B cell (primary cell): ENCODE data around the gene RPL6. TPM values are rescaled to one million over a fixed set of nuclear protein-coding genes. Genes with fewer than 3 reads are reported as not detected.

Experiments used
- ATAC-seq: fragments of 200-7000 bp; cut with Tn5 transposase; one replicate; pipeline ENCODE4 v1.10.0; 2021; ENCODE audit warnings: low read depth, mild to moderate bottlenecking, moderate number of reproducible peaks, moderate library complexity
- CTCF ChIA-PET: fragments of 350-600 bp; sonication (Branson Sonifier 250); formaldehyde crosslinking; loops from one replicate; lab custom pipeline; 2021; ENCODE audit warnings: antibody characterized with exemption, inconsistent platforms; lab: Charles Lee
- POLR2A ChIA-PET: fragments of 350-600 bp; sonication (Branson Sonifier 250); formaldehyde crosslinking; loops from one replicate; lab custom pipeline; 2021; ENCODE audit warnings: antibody characterized with exemption; lab: Charles Lee
- DNase-seq: peaks from one replicate; pipeline ENCODE4 v3.0.0; 2013
- H2AFZ ChIP-seq: 2 replicates; pipeline ENCODE4 v1.6.1; 2012; ENCODE audit warnings: mild to moderate bottlenecking, low read depth, low read length; ENCODE audit not compliant: insufficient read depth, poor library complexity, severe bottlenecking
- H3K27ac ChIP-seq, 2 donors: 1 replicate in 1 of 2; 2 replicates in 1 of 2; pipeline ENCODE4 v1.5.1; 2012 to 2013; ENCODE audit warnings: low read length in 2 of 2, mild to moderate bottlenecking in 2 of 2, moderate library complexity in 1 of 2
- H3K27me3 ChIP-seq, 4 experiments: fragments of 200-600 bp in 1 of 4; sonication (generic) in 1 of 4; replicated peaks in 1 of 4; 1 replicate in 2 of 4; 2 replicates in 2 of 4; pipeline versions ENCODE4 v1.6.1 to v1.7.0; 2013 to 2016; ENCODE audit warnings: low read length in 3 of 4, mild to moderate bottlenecking in 2 of 4, mixed read lengths in 1 of 4, moderate library complexity in 1 of 4; ENCODE audit not compliant: insufficient read depth in 4 of 4, control insufficient read depth in 3 of 4; ENCODE audit errors: control extremely low read depth in 1 of 4
- H3K36me3 ChIP-seq, 2 experiments: replicated peaks in 1 of 2; 1 replicate in 1 of 2; 2 replicates in 1 of 2; pipeline versions ENCODE4 v1.6.1 to v1.7.1; 2013; ENCODE audit warnings: low read length in 1 of 2; ENCODE audit not compliant: insufficient read depth in 2 of 2, control insufficient read depth in 1 of 2; ENCODE audit errors: control extremely low read depth in 1 of 2, extremely low read depth in 1 of 2
- H3K4me1 ChIP-seq, 2 donors: fragments of 200-600 bp in 1 of 2; sonication (generic) in 1 of 2; 1 replicate in 1 of 2; 2 replicates in 1 of 2; pipeline versions ENCODE4 v1.5.1 to v1.6.1; 2013 to 2017; ENCODE audit warnings: low read length in 2 of 2; ENCODE audit not compliant: control insufficient read depth in 2 of 2, insufficient read depth in 2 of 2
- H3K4me2 ChIP-seq: replicated peaks from 2 replicates; pipeline ENCODE3; 2012; ENCODE audit warnings: mild to moderate bottlenecking, low read depth, low read length; ENCODE audit not compliant: poor library complexity, severe bottlenecking
- H3K4me3 ChIP-seq, 5 experiments: fragments of 200-600 bp in 1 of 5; sonication (generic) in 1 of 5; 1 replicate in 3 of 5; 2 replicates in 2 of 5; pipeline versions ENCODE4 v1.5.1 to v1.7.0; 2011 to 2016; ENCODE audit warnings: low read length in 4 of 5, mild to moderate bottlenecking in 4 of 5, low read depth in 2 of 5, control low read depth in 1 of 5, moderate library complexity in 1 of 5; ENCODE audit not compliant: insufficient read depth in 1 of 5; ENCODE audit errors: control extremely low read depth in 1 of 5, extremely low read depth in 1 of 5
- H3K79me2 ChIP-seq: fragments of 200-600 bp; sonication (generic); one replicate; pipeline ENCODE4 v1.6.0; 2016; ENCODE audit warnings: low read length; ENCODE audit not compliant: control insufficient read depth, insufficient read depth
- H3K9ac ChIP-seq: fragments of 200-600 bp; sonication (generic); 2 replicates; pipeline ENCODE4 v1.6.1; 2017; ENCODE audit warnings: mild to moderate bottlenecking, low read length, moderate library complexity
- H3K9me3 ChIP-seq, 3 donors: one replicate each; pipeline versions ENCODE4 v1.6.1 to v1.7.1; 2013; ENCODE audit warnings: low read length in 2 of 3; ENCODE audit not compliant: control insufficient read depth in 2 of 3, insufficient read depth in 1 of 3; ENCODE audit errors: control extremely low read depth in 1 of 3
- H4K20me1 ChIP-seq: 2 replicates; pipeline ENCODE4 v1.6.0; 2012; ENCODE audit warnings: mild to moderate bottlenecking, low read length; ENCODE audit not compliant: insufficient read depth, control insufficient read depth, poor library complexity, severe bottlenecking
- H3K27ac Mint-ChIP-seq: one replicate; pipeline ENCODE4 v1.8.0; 2021; ENCODE audit warnings: mixed read lengths
- H3K27me3 Mint-ChIP-seq: one replicate; pipeline ENCODE4 v1.8.0; 2021; ENCODE audit warnings: mixed read lengths
- H3K4me1 Mint-ChIP-seq: one replicate; pipeline ENCODE4 v1.8.0; 2021; ENCODE audit warnings: mixed read lengths
- H3K4me3 Mint-ChIP-seq: one replicate; pipeline ENCODE4 v1.8.0; 2021; ENCODE audit warnings: mixed read lengths
- H3K9me3 Mint-ChIP-seq: one replicate; pipeline ENCODE4 v1.8.0; 2022; ENCODE audit warnings: mixed read lengths; ENCODE audit not compliant: insufficient read depth
- EZH2 ChIP-seq: IDR thresholded peaks from 2 replicates; pipeline ENCODE4 v1.6.1; 2012; ENCODE audit warnings: borderline replicate concordance, low read depth, mild to moderate bottlenecking, moderate library complexity, low read length; ENCODE audit not compliant: insufficient read depth, poor library complexity, severe bottlenecking
- WGBS: methylation state at CpG from one replicate; pipeline ENCODE4 v1.1.5; 2013; ENCODE audit warnings: missing lambda C conversion rate; ENCODE audit not compliant: insufficient coverage; 5-methylcytosine and 5-hydroxymethylcytosine counted together
- intact Hi-C: fragments of 100-400 bp; cut with micrococcal nuclease; formaldehyde crosslinking; loops from one replicate; pipeline ENCODE4 v1.10.0; 2022
- polyA plus RNA-seq: library from polyadenylated mRNA; depleted of rRNA; stranded (reverse); fragments of >200 nt; gene quantifications from 2 replicates; pipeline ENCODE4 v1.2.3, GENCODE V29; 2012
- total RNA-seq, 2 donors: library from RNA; stranded (reverse); fragments of 120-200 nt in 1 of 2; gene quantifications; 1 replicate in 1 of 2; 2 replicates in 1 of 2; pipeline versions ENCODE4 v1.2.3 to v1.2.4, GENCODE V29; 2013 to 2022
- TF ChIP-seq, protein P1 (sequence below): fragments of 200-600 bp; IDR thresholded peaks from one replicate; pipeline ENCODE4 v1.8.0; 2022; ENCODE audit warnings: antibody characterized with exemption, mild to moderate bottlenecking

The RPL6 gene
- total and polyA plus RNA-seq, 2 donors (not counting 1 experiment from before 2014, with no cell fraction given), result 1,336 to 1,621 TPM

DNA sequence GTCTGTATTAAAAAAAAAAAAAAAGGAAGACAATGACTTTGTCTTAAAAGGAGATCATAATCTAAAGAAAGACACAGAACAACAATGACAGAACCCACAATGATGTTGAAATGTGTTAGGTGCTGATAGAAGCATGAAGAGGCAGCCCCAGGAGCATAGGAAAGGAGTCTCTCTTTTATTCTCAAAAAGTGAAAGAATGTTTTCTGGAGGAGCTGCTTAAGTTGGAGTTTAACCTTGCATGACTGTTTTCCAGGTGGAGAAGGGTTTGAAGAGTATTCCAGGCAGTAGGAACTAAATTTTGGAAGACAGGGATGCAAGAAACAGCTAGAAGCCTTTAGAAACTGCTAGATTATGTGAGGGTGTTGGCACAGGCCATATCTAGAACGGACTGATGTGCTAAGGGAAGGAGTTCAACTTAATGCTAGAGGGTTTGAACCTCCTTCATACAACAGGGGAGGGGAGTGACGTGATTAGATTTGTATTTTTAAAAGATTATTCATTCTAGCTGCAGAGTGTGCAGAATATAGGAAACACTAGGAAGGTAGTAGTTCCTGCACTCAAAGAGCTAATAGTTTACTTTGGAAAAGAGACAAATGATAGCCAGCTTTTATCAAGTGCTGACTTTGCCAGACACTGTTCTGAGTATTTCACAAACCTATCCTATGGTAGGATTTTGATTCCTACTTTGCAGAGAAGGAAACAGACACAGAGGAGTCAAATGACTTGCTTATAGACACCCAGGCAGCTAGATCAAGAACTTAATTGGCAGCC is 4.6 kb upstream of the RPL6 start:
- no peak overlapping the region for H3K27ac Mint-ChIP-seq
- DNase-seq, result no peak
- H3K79me2 ChIP-seq, result peaks cover 15% of the 10 kb centered on the region

More for the DNA sequence above, 4.6 kb upstream of the RPL6 start:
- H4K20me1 ChIP-seq, result no peaks in the 10 kb centered on the region
- Mint-ChIP-seq H3K4me3 (no peak overlapping the region), H3K27me3 (no peaks in the 10 kb centered on the region), H3K9me3 (no peaks in the 10 kb centered on the region), H3K4me1 (peaks cover 14% of the 10 kb centered on the region)
- H3K4me1 ChIP-seq, result peaks cover 3 to 10% of the 10 kb centered on the region in 2 donors
- H3K4me3 ChIP-seq, result no peak overlapping the region
- WGBS, result no CpG with 5 or more reads among the region's 2 CpGs
- H2AFZ ChIP-seq, result no peak overlapping the region
- POLR2A ChIA-PET, result interaction anchor here (0.7 kb wide), 1 partner anchor 707 kb away, joined by 5 read pairs; no protein-coding TSS in a partner anchor
- no peak overlapping the region for H3K27ac ChIP-seq
- H3K27me3 ChIP-seq, result no peaks in the 10 kb centered on the region
- H3K4me2 ChIP-seq, result no peak overlapping the region
- no peak for ATAC-seq
- H3K36me3 ChIP-seq, result no peaks in the 10 kb centered on the region
- intact Hi-C loops, result loop anchor here (10.0 kb wide), 1 partner anchor 729 kb away; the partner anchor contains the start of genes ACAD10 and BRAP
- no peak overlapping the region for H3K9ac ChIP-seq
- TF ChIP-seq, protein P1, sequence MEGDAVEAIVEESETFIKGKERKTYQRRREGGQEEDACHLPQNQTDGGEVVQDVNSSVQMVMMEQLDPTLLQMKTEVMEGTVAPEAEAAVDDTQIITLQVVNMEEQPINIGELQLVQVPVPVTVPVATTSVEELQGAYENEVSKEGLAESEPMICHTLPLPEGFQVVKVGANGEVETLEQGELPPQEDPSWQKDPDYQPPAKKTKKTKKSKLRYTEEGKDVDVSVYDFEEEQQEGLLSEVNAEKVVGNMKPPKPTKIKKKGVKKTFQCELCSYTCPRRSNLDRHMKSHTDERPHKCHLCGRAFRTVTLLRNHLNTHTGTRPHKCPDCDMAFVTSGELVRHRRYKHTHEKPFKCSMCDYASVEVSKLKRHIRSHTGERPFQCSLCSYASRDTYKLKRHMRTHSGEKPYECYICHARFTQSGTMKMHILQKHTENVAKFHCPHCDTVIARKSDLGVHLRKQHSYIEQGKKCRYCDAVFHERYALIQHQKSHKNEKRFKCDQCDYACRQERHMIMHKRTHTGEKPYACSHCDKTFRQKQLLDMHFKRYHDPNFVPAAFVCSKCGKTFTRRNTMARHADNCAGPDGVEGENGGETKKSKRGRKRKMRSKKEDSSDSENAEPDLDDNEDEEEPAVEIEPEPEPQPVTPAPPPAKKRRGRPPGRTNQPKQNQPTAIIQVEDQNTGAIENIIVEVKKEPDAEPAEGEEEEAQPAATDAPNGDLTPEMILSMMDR, result no peak
- TF ChIP-seq EZH2, result no peak
- CTCF ChIA-PET, result interaction anchor here (0.7 to 1.2 kb wide), 3 partner anchors 22 to 740 kb away, joined by 3 read pairs; no protein-coding TSS in a partner anchor
- no peaks in the 10 kb centered on the region for H3K9me3 ChIP-seq
